ENCODE data around the gene OR4F6.

Gene OR4F6

DNA sequence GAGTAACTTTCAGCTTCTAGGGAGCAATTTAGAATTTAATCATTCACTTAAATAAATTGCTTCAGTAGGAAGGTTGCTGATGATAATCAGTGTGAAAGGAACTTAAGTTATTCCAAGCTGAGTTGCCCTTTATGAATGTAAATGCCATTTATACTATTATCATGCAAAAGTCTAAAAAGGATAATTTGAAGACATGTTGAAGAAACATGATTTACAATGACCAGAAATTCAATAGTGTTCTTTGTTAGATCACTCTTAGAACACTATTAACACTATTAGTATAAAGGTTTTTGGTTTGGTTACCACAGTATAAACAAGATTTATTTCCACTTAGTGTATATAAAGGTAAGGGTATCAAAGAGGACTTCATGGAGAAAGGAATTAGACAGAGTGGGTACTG, 1.6 kb downstream of the OR4F6 start:
- DNase-seq (ENCODE audit: low read depth) = no peak

DNA sequence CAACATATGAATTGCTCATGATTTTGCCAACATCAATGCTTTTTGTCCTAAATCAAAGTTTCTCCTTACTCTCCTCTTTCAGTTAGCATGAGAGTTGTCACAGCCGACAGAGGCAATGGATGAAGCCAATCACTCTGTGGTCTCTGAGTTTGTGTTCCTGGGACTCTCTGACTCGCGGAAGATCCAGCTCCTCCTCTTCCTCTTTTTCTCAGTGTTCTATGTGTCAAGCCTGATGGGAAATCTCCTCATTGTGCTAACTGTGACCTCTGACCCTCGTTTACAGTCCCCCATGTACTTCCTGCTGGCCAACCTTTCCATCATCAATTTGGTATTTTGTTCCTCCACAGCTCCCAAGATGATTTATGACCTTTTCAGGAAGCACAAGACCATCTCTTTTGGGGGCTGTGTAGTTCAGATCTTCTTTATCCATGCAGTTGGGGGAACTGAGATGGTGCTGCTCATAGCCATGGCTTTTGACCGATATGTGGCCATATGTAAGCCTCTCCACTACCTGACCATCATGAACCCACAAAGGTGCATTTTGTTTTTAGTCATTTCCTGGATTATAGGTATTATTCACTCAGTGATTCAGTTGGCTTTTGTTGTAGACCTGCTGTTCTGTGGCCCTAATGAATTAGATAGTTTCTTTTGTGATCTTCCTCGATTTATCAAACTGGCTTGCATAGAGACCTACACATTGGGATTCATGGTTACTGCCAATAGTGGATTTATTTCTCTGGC, 2.5 kb downstream of the OR4F6 start:
- DNase-seq (ENCODE audit: low read depth) = no peak

DNA sequence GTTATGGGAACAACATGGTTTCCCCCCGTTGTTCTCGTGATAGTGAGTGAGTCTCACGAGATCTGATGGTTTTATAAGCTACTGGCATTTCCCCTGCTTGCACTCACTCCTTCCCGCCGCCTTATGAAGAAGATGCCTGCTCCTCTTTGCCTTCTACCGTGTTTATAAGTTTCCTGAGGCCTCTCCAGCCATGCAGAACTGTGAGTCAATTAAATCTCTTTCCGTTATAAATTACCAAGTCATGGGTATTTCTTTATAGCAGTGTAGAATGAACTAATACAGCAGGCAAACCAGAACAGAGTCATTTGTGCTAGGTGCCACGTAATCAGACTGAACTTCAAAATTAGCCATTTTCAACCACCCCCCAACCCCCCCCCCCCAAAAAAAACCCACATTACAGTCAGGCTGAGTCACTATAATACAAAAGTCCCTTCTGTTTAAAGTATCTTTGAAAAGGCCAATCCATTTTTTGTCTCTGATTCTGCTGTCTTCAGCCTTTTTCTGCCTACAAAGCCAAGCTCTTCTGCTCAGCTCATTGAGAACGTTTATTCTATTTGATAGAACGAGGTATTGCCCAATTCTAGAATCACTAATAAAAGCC, 4.1 kb downstream of the OR4F6 start:
- DNase-seq (ENCODE audit: low read depth) = peak; percentile 28

DNA sequence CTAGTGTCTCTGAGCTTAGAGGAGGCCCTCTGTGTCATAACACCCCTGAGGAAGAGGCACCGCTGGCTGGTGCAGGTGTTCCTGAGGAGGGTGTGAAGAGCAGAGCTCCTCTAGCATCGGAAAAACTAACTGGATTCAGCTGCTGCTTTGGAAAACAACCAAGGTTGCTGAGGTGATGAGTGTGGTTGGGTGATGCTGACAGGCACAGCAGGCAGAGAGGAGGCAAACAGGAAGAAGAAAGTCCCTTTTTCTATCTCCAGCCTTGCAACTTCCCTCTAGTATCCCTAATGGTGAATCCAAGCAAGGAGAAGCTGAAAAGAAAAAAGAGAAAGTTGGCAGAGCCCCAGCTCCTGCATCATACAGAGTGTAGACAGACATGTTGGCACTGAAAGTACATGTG, 4.9 kb downstream of the OR4F6 start:
- peak; percentile 6 for DNase-seq (ENCODE audit: low read depth)

DNA sequence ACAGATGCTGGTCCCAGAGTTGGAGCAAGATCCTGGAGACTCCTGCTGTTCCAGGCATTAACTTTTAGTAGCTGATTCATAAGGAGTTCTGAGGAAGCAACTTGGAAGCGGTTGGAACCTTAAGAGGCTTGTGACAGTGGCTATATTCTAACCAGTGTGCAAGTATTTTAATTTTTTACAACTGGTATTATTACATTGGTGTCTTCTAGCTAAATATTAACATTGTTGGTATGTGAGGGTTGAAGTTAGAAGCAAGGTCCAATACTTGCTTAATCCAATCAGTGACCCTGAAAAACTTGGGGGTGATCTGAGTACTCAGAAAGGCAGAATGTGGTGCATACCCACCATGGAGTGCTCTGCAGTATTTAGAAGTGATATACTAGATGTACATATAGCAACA, 7.1 kb downstream of the OR4F6 start:
- DNase-seq (ENCODE audit: low read depth) = no peak

DNA sequence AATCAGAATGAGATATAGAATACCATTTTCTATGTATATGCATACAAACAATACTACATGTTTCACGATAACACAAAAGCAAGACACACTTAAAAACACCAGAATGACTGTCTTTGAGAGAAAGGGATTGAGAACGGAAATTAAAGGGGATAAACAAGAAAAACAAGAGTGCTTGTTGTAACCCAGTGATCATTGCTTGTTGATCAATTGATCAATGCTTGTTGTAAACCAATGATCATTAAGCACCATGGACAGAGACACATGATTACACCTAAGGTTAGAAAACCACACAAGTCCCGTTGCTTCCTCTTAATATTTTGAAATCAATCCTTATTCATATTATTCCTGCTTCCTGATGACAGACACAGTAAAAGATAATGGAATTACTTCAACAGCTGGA, 7.6 kb downstream of the OR4F6 start:
- no peak for DNase-seq (ENCODE audit: low read depth)

DNA sequence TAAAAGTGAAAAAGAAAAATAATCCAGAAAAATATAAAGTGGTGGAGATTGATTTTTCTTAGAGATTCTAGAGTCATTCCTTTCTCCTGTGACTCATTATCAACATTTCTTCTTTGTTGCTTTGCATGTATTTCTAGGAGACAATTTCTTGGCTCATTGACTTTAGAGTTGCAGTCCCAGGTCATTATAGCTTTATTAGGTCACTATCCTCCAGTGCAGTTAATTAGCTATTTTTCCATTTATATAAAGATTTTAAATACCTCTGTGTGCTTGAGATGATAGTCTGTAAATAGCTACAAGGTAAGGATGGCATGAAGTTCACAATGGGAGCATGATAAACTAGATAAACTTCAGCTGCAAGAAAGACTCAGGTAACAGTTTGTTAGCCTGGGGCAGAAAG, 8.6 kb downstream of the OR4F6 start, which contains the start of gene OR4F15:
TSS of gene OR4F15 (plus strand) at position 301 of the 400 bp plus-strand sequence. CDS start 5,985 bp downstream, outside the sequence.
- no peak for DNase-seq (ENCODE audit: low read depth)

DNA sequence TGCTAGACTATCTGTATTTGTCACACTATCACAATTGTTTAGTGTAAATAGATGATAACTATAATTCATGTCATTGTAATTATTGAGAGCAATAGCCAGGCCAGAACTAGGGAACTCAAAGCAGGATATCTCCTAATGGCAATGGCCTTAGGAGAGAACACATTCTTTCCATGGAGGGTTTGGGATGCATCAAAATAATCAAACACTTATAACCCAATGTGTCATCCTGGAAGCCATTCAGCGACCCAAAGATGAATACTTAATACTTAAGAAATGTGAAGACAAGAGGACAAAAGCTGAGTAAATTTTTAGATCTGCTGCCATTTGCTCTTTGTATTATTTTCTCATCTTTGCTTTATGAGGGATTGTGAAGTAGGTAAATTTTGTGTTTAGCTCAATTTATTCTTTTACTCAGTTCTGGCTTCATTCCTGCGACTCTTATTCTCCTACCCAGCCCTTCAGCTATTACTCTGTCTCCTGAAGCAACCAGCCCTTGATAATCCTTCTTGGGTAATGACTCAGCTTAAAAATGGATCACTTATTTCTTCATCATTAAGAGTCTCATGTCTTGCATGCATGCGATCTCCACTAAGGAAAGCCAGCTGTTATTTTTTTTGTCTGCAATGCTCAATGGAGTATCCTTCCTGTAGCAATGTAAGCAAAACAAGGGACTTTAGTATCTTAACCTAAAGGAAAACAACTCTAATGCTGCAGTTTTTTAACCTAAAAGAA, 10.7 kb downstream of the OR4F6 start:
- peak; percentile 12 for DNase-seq (ENCODE audit: low read depth)

DNA sequence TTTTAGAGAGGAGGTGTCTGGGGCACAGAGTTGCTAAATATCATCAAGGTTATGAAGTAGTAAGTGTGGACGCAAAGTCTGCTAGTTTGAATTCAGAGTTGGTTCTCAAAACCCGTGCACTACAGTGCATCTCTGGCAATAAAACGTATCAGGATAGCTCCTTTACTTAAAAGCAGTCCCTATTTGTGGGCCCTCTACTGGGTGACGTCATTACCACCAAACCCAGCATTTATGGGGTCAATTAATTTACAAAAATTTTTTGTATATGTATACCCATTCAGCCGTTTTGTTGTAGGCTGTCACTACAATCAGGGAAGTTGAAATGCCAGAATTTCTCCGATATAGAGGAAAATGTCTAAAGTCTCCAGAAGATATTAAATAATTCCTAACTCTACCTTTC, 17.5 kb downstream of the OR4F6 start:
- no peak for DNase-seq (ENCODE audit: low read depth)

DNA sequence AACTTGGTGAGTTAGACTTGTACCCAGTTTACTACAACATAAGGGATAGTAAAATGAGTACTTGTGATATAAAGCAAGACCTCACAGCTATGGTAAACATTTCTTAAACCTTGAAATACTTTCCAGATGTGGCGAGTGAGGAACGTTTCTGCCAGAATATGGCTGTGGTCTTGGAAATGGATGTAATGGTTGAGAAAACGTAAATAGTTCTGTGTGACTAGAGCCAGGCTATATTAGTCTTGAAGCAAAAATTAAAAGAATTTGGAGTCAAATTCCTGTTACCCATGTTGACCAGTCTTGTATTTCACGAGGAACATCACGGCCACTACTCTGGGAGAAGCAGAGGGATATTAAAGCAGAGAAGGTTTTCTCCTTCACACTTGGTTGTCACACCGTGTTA, 23.9 kb downstream of the OR4F6 start:
- DNase-seq (ENCODE audit: low read depth) = no peak

DNA sequence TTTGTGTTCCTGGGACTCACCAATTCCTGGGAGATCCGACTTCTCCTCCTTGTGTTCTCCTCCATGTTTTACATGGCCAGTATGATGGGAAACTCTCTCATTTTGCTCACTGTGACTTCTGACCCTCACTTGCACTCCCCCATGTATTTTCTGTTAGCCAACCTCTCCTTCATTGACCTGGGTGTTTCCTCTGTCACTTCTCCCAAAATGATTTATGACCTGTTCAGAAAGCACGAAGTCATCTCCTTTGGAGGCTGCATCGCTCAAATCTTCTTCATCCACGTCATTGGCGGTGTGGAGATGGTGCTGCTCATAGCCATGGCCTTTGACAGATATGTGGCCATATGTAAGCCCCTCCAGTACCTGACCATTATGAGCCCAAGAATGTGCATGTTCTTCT, 25.5 kb downstream of the OR4F6 start:
- no peak for DNase-seq (ENCODE audit: low read depth)

DNA sequence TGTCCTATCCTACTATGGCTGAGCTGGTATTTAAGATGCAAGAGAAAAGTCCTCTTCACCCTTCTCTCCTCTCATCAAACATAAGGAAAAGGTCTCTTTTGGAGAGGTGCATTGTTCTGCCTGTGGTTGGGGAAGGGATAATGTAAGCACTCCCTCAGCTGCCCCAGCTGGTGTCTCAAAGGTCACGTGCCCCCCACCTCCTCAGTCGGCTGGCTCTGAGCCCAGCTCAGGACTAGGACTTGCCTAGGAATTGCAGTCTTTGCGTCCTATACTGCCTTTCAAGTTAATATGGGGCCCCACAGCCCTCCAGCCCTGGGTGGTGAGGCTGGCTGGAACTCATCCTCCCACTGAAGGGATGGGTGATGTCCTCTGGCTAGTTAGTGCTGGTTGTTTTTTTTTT, 38.3 kb downstream of the OR4F6 start:
- DNase-seq (ENCODE audit: low read depth) = no peak

DNA sequence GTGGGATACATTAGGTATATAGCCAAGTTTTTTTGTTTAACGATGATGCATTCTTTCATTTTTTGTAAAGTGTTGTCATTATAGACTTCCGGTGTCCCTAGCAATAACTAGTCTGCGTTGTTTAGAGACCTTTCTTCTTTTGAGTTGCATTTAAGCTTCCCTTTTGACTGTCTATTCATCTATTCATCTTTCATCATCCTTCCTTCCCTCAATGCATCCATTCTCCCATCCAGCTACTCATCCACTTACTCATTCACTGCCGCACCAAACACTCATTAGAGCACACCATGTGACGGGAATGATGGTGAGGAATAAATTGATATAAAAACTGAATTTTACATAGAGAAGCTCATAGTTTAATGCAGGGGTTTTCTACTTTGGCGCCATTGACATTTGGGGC, 41.6 kb downstream of the OR4F6 start:
- DNase-seq (ENCODE audit: low read depth) = no peak

DNA sequence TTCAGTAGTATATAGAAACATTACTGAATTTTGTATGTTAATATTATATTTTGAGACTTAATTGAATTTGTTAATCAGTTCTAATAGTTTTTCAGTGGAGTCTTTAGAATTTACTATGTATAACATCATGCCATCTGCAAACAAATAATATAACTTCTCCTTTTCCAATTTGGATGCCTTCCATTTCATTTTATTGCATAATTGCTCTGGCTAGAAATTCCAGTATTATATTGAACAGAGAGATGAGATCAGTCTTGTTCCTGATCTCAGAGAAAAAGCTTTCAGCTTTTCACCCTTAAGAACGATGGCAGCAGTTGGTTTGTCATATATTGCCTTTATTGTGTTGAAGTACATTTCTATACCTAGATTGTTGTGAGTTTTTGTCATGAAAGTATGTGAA, 49.0 kb downstream of the OR4F6 start:
- no peak for DNase-seq (ENCODE audit: low read depth)
